ENCODE results near the gene SLC25A38. TPM values are rescaled to one million over a fixed set of nuclear protein-coding genes. Genes with fewer than 3 reads are reported as not detected.
"Not testable (repeated sequence)": the region's sequence is repeated elsewhere in the genome, so short reads cannot be mapped to it uniquely, and the experiment has no call there.

SLC25A38 gene
- total and polyA plus RNA-seq, 4 experiments from 2014 or later: 44.5 to 55.5 (median 49.8) TPM

DNA sequence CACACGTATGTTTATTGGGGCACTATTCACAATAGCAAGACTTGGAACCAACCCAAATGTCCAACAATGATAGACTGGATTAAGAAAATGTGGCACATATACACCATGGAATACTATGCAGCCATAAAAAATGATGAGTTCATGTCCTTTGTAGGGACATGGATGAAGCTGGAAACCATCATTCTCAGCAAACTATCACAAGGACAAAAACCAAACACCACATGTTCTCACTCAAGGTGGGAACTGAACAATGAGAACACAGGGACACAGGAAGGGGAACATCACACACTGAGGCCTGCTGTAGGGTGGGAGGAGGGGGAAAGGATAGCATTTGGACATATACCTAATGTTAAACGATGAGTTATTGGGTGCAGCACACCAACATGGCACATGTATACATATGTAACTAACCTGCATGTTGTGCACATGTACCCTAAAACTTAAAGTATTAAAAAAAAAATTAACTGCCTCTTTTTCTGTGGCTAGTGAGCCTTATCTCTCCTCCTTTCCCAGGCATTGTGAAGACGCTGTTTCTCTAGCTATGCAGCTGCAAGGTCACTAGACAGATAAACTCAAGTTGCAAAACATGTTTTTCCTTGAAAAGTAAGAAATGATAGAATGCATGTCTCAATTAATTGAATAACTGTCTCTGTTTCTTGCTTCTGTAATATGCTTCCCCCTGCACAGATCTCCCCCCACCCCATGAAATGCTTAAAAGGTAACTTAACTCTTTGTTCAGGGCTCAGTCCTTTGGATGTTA lies 29.8 kb upstream of the SLC25A38 start:
- H3K27ac Mint-ChIP-seq: peak overlapping the region in 1 of 7 donors; percentile 68

DNA sequence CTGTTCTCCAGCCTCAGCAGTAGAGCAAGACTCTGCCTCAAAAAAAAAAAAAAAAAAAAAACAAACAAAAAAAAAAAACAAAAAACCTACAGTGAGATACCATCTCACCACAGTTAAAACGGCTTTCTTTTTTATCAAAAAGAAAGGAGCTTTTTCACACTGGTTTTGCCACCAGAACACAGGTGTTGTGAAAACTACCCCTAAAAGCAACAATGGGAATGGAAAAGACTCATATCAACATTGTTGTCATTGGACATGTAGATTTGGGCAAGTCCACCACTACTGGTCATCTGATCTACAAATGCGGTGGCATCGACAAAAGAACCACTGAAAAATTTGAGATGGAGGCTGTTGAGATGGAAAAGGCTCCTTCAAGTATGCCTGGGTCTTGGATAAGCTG lies 24.8 kb upstream of the SLC25A38 start:
- Mint-ChIP-seq H3K9me3 (no peaks in the 10 kb centered on the region), H3K27me3 (no peaks in the 10 kb centered on the region), H3K4me3 (peak overlapping the region in 6 of 8 donors; percentile 9 to 79 (median 39)), H3K36me3 (peaks cover 0 to 2% of the 10 kb centered on the region in 2 donors), H3K4me1 (peaks cover 44 to 69% (median 58%) of the 10 kb centered on the region in 4 donors), H3K27ac (peak overlapping the region in 5 of 7 donors; percentile 49 to 87 (median 78))
- POLR2A ChIA-PET (ENCODE audit: partially characterized antibody): no interaction called here
- H3K27me3 ChIP-seq (ENCODE audit: insufficient read depth, low read length): no peaks in the 10 kb centered on the region
- H3K9me3 ChIP-seq (ENCODE audit: control insufficient read depth in 1 of 2, low read length in 2 of 2): no peaks in the 10 kb centered on the region
- H3K4me3 ChIP-seq (ENCODE audit: low read length in 2 of 2): peak overlapping the region in 1 of 2 donors; percentile 25
- no peak overlapping the region for H3K27ac ChIP-seq (ENCODE audit: low read depth, low read length)
- peak in 3 of 5 donors; percentile 18 to 36 (median 32) for DNase-seq
- no peaks in the 10 kb centered on the region for H3K36me3 ChIP-seq (ENCODE audit: insufficient read depth, low read length)
- peaks cover 46% of the 10 kb centered on the region for H3K4me1 ChIP-seq (ENCODE audit: insufficient read depth, low read length)
- intact Hi-C loops (cut with micrococcal nuclease): no loop called here
- CTCF ChIA-PET (ENCODE audit: partially characterized antibody): interaction anchor here (1.0 to 1.2 kb wide), 3 partner anchors 20 to 67 kb away, joined by 4 read pairs; no protein-coding TSS in a partner anchor

More for the DNA sequence above, 29.8 kb upstream of the SLC25A38 start:
- H3K27me3 Mint-ChIP-seq; H3K4me3 Mint-ChIP-seq; H3K27ac ChIP-seq (ENCODE audit: low read depth, low read length); H3K9me3 ChIP-seq (ENCODE audit: control insufficient read depth in 1 of 2, low read length in 2 of 2); POLR2A ChIA-PET (ENCODE audit: partially characterized antibody); H3K4me3 ChIP-seq (ENCODE audit: low read length in 2 of 2); H3K36me3 ChIP-seq (ENCODE audit: insufficient read depth, low read length); H3K9me3 Mint-ChIP-seq; H3K27me3 ChIP-seq (ENCODE audit: insufficient read depth, low read length); DNase-seq; CTCF ChIA-PET (ENCODE audit: partially characterized antibody); intact Hi-C loops (cut with micrococcal nuclease); H3K36me3 Mint-ChIP-seq: not testable (repeated sequence)
- H3K4me1 ChIP-seq (ENCODE audit: insufficient read depth, low read length): peaks cover 15% of the 10 kb centered on the region
- H3K4me1 Mint-ChIP-seq: peaks cover 16 to 60% (median 30%) of the 10 kb centered on the region in 4 donors

DNA sequence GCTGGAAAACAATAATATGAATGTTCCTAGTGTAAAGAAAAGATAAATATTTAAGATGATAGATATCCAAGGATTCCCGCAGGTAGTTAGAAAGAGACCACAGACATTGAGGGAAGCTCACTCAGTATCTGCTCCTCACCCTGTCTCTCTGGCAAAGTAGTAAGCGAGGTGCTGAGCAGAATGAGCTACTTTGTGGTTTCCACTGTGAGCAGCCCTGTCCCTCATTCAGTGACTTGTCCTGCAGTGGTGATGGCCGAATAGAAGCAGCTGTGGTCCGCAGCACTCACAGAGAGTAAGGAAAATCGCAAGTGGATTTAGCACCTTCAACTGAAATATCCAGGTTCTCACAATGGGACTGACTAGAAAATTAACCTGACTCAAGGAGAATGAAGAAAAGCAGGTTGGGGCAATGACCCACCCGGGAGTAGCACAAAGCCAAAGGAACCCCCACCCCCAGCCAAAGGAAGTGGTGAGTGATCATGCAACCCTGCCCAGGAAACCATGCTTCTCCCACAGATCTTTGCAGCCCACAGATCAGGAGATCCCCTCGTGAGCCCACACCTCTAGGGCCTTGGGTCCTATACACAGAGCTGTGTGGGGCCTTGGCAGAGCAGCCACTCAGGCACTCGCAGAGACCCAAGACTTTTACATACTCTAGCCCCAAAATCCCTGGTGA lies 21.8 kb upstream of the SLC25A38 start:
- Histone ChIP-seq H3K27ac (ENCODE audit: low read depth, low read length) (peak overlapping the region; percentile 17), H3K9me3 (ENCODE audit: control insufficient read depth in 1 of 2, low read length in 2 of 2) (no peaks in the 10 kb centered on the region), H3K4me3 (ENCODE audit: low read length in 2 of 2) (peak overlapping the region in 1 of 2 donors; percentile 10), H3K4me1 (ENCODE audit: insufficient read depth, low read length) (peaks cover 46% of the 10 kb centered on the region), H3K27me3 (ENCODE audit: insufficient read depth, low read length) (no peaks in the 10 kb centered on the region), H3K36me3 (ENCODE audit: insufficient read depth, low read length) (no peaks in the 10 kb centered on the region)
- no peaks in the 10 kb centered on the region for H3K27me3 Mint-ChIP-seq
- peaks cover 0 to 2% (median 0%) of the 10 kb centered on the region in 8 donors for H3K9me3 Mint-ChIP-seq
- H3K36me3 Mint-ChIP-seq: peaks cover 0 to 2% of the 10 kb centered on the region in 2 donors
- H3K4me3 Mint-ChIP-seq: peak overlapping the region; percentile 41 to 81 (median 76)
- ChIA-PET CTCF (ENCODE audit: partially characterized antibody) (interaction anchor here (1.0 to 1.7 kb wide), 8 partner anchors 10 to 172 kb away, joined by 3 to 10 read pairs (median 4); no protein-coding TSS in a partner anchor), POLR2A (ENCODE audit: partially characterized antibody) (interaction anchor here (1.1 to 1.9 kb wide), 2 partner anchors 11 to 46 kb away, joined by 3 to 5 read pairs; no protein-coding TSS in a partner anchor)
- peak overlapping the region; percentile 73 to 93 (median 84) for H3K27ac Mint-ChIP-seq
- peaks cover 60 to 83% (median 70%) of the 10 kb centered on the region in 4 donors for H3K4me1 Mint-ChIP-seq
- DNase-seq: peak; percentile 56 to 80 (median 61)
- intact Hi-C loops (cut with micrococcal nuclease): no loop called here

DNA sequence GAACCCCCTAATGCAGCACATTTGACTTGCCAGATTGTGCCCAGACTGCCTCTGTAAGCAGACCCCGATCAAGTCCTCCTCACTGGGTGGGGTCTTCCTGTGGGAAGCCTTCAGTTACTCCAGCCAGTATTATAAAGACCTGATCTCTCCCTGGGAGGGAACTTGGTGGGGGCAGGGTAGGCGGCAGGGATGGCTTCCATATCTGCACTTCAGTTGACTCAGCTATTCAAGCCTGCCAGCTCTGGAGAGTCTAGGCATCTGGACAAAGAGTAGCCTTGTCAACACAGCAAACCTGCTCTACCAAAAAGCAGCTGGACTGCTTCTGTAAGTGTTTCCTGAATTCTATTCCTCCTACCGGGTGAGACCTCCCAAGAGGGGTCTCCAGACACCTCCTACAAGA lies 21.0 kb upstream of the SLC25A38 start:
- H3K9me3 ChIP-seq (ENCODE audit: control insufficient read depth in 1 of 2, low read length in 2 of 2): no peaks in the 10 kb centered on the region
- ChIA-PET CTCF (ENCODE audit: partially characterized antibody) (interaction anchor here (1.1 to 1.8 kb wide), 3 partner anchors 10 to 74 kb away, joined by 3 to 5 read pairs (median 5); no protein-coding TSS in a partner anchor), POLR2A (ENCODE audit: partially characterized antibody) (interaction anchor here (1.1 to 1.9 kb wide), 2 partner anchors 12 to 46 kb away, joined by 3 to 5 read pairs; no protein-coding TSS in a partner anchor)
- intact Hi-C loops (cut with micrococcal nuclease): no loop called here
- H3K4me3 ChIP-seq (ENCODE audit: low read length in 2 of 2): no peak overlapping the region
- H3K36me3 ChIP-seq (ENCODE audit: insufficient read depth, low read length): no peaks in the 10 kb centered on the region
- H3K4me1 Mint-ChIP-seq: peaks cover 58 to 80% (median 68%) of the 10 kb centered on the region in 4 donors
- peaks cover 46% of the 10 kb centered on the region for H3K4me1 ChIP-seq (ENCODE audit: insufficient read depth, low read length)
- peak overlapping the region; percentile 17 for H3K27ac ChIP-seq (ENCODE audit: low read depth, low read length)
- DNase-seq: no peak
- no peaks in the 10 kb centered on the region for H3K27me3 ChIP-seq (ENCODE audit: insufficient read depth, low read length)
- peak overlapping the region in 4 of 8 donors; percentile 14 to 81 (median 78) for H3K4me3 Mint-ChIP-seq
- no peaks in the 10 kb centered on the region for H3K27me3 Mint-ChIP-seq
- H3K9me3 Mint-ChIP-seq: peaks cover 0 to 2% (median 0%) of the 10 kb centered on the region in 8 donors
- H3K27ac Mint-ChIP-seq: peak overlapping the region; percentile 68 to 93 (median 77)
- H3K36me3 Mint-ChIP-seq: peaks cover 0 to 2% of the 10 kb centered on the region in 2 donors

DNA sequence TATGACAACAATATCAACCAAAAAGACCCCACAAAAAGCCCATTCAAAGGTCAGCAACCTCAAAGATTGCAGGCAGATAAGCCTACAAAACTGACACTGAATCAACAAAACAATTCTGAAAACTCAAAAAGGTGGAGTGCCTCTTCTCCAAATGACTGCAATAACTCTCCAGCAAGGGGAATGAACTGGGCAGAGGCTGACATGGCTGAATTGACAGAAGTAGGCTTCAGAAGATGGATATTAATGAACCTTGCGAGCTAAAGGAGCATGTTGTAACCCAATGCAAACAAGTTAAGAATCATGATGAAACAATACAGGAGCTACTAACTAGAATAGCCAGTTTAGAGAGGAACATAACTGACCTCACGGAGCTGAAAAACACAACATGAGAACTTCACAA lies 20.4 kb upstream of the SLC25A38 start:
- Mint-ChIP-seq H3K36me3 (peaks cover 0 to 2% of the 10 kb centered on the region in 2 donors), H3K4me3 (peak overlapping the region in 3 of 8 donors; percentile 12 to 78 (median 77)), H3K9me3 (peaks cover 0 to 2% (median 0%) of the 10 kb centered on the region in 8 donors), H3K4me1 (peaks cover 52 to 73% (median 62%) of the 10 kb centered on the region in 4 donors), H3K27me3 (no peaks in the 10 kb centered on the region), H3K27ac (peak overlapping the region; percentile 4 to 86 (median 68))
- intact Hi-C loops (cut with micrococcal nuclease): no loop called here
- H3K36me3 ChIP-seq (ENCODE audit: insufficient read depth, low read length): no peaks in the 10 kb centered on the region
- H3K27me3 ChIP-seq (ENCODE audit: insufficient read depth, low read length): no peaks in the 10 kb centered on the region
- POLR2A ChIA-PET (ENCODE audit: partially characterized antibody): no interaction called here
- H3K4me1 ChIP-seq (ENCODE audit: insufficient read depth, low read length): peaks cover 40% of the 10 kb centered on the region
- CTCF ChIA-PET (ENCODE audit: partially characterized antibody): interaction anchor here (0.8 to 1.8 kb wide), 2 partner anchors 15 to 74 kb away, joined by 4 to 5 read pairs; no protein-coding TSS in a partner anchor
- no peak overlapping the region for H3K4me3 ChIP-seq (ENCODE audit: low read length in 2 of 2)
- H3K9me3 ChIP-seq (ENCODE audit: control insufficient read depth in 1 of 2, low read length in 2 of 2): no peaks in the 10 kb centered on the region
- no peak for DNase-seq
- no peak overlapping the region for H3K27ac ChIP-seq (ENCODE audit: low read depth, low read length)

DNA sequence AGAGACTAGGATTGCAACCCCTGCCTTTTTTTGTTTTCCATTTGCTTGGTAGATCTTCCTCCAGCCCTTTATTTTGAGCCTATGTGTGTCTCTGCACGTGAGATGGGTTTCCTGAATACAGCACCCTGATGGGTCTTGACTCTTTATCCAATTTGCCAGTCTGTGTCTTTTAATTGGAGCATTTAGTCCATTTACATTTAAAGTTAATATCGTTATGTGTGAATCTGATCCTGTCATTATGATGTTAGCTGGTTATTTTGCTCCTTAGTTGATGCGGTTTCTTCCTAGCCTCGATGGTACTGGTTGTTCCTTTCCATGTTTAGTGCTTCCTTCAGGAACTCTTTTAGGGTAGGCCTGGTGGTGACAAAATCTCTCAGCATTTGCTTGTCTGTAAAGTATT lies 12.7 kb upstream of the SLC25A38 start:
- H3K27me3 ChIP-seq (ENCODE audit: insufficient read depth, low read length); H3K9me3 Mint-ChIP-seq; intact Hi-C loops (cut with micrococcal nuclease); CTCF ChIA-PET (ENCODE audit: partially characterized antibody); H3K4me3 Mint-ChIP-seq; DNase-seq; H3K36me3 ChIP-seq (ENCODE audit: insufficient read depth, low read length); H3K4me1 Mint-ChIP-seq; H3K36me3 Mint-ChIP-seq; H3K4me3 ChIP-seq (ENCODE audit: low read length in 2 of 2); H3K27ac ChIP-seq (ENCODE audit: low read depth, low read length); H3K27me3 Mint-ChIP-seq; H3K27ac Mint-ChIP-seq; H3K9me3 ChIP-seq (ENCODE audit: control insufficient read depth in 1 of 2, low read length in 2 of 2); H3K4me1 ChIP-seq (ENCODE audit: insufficient read depth, low read length); POLR2A ChIA-PET (ENCODE audit: partially characterized antibody): not testable (repeated sequence)

DNA sequence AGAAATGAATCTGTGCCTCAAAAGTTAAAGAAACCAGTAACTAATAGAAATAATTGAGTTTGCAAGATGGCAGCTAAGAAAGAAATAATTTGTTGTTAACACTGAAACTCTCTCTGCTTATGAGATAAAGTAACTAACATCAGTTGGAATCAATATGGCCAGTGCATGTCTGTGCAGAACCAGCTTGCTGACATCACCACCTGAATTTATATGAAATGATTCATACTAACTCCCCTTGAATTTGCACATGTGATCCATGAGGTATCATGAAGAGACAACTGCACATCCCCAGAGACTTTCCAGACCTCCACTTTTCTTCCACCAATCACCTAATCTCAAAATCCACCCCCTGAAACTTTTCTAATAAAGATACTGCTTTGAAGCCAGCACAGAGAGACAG lies 10.3 kb upstream of the SLC25A38 start:
- CTCF ChIA-PET (ENCODE audit: partially characterized antibody): interaction anchor here (1.0 to 1.7 kb wide), 4 partner anchors 33 to 246 kb away, joined by 3 to 8 read pairs (median 4); partner anchors contain the start of gene RPSA
- POLR2A ChIA-PET (ENCODE audit: partially characterized antibody): no interaction called here
- intact Hi-C loops (cut with micrococcal nuclease): no loop called here

More for the DNA sequence above, 10.3 kb upstream of the SLC25A38 start:
- peaks cover 0 to 1% of the 10 kb centered on the region in 2 donors for H3K27me3 Mint-ChIP-seq
- H3K27me3 ChIP-seq (ENCODE audit: insufficient read depth, low read length): no peaks in the 10 kb centered on the region
- H3K36me3 Mint-ChIP-seq: no peaks in the 10 kb centered on the region
- H3K27ac Mint-ChIP-seq: no peak overlapping the region
- no peaks in the 10 kb centered on the region for H3K9me3 ChIP-seq (ENCODE audit: control insufficient read depth in 1 of 2, low read length in 2 of 2)
- H3K36me3 ChIP-seq (ENCODE audit: insufficient read depth, low read length): no peaks in the 10 kb centered on the region
- no peak overlapping the region for H3K27ac ChIP-seq (ENCODE audit: low read depth, low read length)
- peaks cover 2% of the 10 kb centered on the region for H3K4me1 ChIP-seq (ENCODE audit: insufficient read depth, low read length)
- H3K4me1 Mint-ChIP-seq: peaks cover 0 to 6% (median 2%) of the 10 kb centered on the region in 4 donors
- H3K9me3 Mint-ChIP-seq: peaks cover 0 to 4% (median 0%) of the 10 kb centered on the region in 8 donors
- no peak overlapping the region for H3K4me3 ChIP-seq (ENCODE audit: low read length in 2 of 2)
- no peak for DNase-seq
- H3K4me3 Mint-ChIP-seq: no peak overlapping the region
